ENCODE data around the gene IL1R2. TPM values are rescaled to one million over a fixed set of nuclear protein-coding genes. Genes with fewer than 3 reads are reported as not detected.
A peak's percentile ranks its signal among the peaks of the same experiment; 100 is the strongest.

The IL1R2 gene
- total RNA-seq, 2 experiments from 2014 or later, result 0.53 TPM; not detected in 1

DNA sequence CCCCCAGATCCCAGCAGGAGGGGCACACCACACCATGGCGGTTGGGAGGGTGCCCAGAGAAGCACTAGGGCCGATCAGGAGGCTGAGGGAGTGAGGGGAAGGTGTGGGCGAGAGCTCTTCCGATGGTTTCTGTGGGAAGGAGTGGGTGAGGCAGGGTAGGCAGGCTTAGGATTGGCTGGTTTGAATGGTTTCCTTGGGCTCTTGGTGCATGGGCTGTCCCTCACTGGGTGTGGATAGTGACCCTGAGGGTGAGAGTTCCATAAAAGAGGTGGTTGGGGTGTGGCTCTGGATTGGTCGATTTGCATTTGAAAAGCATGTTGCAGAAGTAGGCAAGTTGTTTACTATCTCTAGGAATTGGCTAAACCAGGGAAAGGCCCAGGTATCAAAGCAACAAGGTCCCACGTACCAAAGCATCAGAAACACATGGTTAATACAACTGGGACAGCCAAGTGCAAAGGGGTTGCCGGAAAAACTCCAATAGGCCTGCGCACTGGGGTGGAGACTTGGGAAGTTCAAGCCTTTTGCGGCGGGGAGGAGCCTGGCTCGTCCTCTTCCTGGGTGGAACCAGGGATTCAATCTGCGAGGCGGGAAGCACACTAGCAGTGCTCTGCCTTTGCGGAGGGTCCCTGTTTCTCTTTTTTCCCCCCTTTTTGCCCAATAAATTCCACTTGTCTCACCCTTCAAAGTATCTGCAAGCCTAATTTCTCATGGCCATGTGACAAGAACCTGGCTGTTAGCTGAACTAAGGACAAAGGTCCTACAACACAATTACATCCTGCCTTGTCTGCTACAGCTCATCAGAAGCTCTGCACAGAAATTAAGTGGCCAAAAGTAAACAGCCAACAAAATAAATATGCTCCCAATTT lies 43.2 kb downstream of the IL1R2 start:
- POLR2A ChIA-PET, result no interaction called here
- H3K4me3 Mint-ChIP-seq, result no peak overlapping the region
- H3K4me1 Mint-ChIP-seq, result peaks cover 22% of the 10 kb centered on the region

DNA sequence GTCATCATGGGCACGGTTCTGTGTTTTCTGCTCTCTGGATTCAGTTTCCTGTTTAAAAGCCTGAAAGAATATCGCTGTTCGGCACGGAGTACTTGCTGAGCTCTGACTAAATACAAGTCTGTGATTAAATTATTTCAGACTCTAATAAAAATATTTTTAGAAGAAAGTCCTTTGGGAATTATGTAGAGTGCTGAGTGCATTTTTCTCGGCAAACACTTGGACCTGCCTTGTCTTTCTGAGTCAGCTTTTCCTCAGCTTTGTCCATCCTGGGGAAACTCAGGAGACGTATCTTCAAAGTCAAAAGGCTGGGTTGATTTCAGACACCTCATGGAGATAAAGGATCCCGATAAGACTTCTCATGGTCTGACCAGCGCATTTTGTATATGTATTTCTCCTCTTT lies 45.9 kb downstream of the IL1R2 start:
- POLR2A ChIA-PET, result no interaction called here
- Mint-ChIP-seq H3K4me1 (peaks cover 21% of the 10 kb centered on the region), H3K9me3 (peaks cover 4% of the 10 kb centered on the region)

More for the DNA sequence above, 43.2 kb downstream of the IL1R2 start:
- DNase-seq, result no peak
- peak overlapping the region; percentile 18 for H3K27ac Mint-ChIP-seq
- H3K9me3 Mint-ChIP-seq, result peaks cover 4% of the 10 kb centered on the region
- peaks cover 2% of the 10 kb centered on the region for H3K36me3 Mint-ChIP-seq
- H3K27me3 Mint-ChIP-seq, result peaks cover 2% of the 10 kb centered on the region
- ATAC-seq (ENCODE audit: low read depth), result no peak

DNA sequence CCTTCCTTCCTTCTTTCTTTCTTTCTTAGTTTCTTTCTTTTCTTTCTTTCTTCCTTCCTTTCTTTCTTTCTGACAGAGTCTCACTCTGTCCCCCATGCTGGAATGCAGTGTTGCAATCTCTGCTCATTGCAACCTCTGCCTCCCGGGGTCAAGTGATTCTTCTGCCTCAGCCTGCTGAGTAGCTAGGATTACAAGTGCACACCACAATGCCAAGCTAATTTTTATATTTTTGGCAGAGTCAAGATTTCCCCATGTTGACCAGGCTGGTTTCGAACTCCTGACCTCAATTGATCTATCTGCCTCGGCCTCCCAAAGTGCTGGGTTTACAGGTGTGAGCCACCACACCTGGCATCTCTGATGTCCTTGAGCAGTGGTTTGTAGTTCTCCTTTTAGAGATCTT lies 48.5 kb downstream of the IL1R2 start:
- H3K36me3 Mint-ChIP-seq, result peaks cover 2% of the 10 kb centered on the region
- no peaks in the 10 kb centered on the region for H3K9me3 Mint-ChIP-seq
- POLR2A ChIA-PET, result no interaction called here
- H3K4me3 Mint-ChIP-seq, result no peak overlapping the region
- H3K4me1 Mint-ChIP-seq, result peaks cover 4% of the 10 kb centered on the region
- H3K27ac Mint-ChIP-seq, result no peak overlapping the region
- H3K27me3 Mint-ChIP-seq, result peaks cover 11% of the 10 kb centered on the region
- ATAC-seq (ENCODE audit: low read depth) (no peak), DNase-seq (no peak)

More for the DNA sequence above, 45.9 kb downstream of the IL1R2 start:
- no peak for ATAC-seq (ENCODE audit: low read depth)
- Mint-ChIP-seq H3K4me3 (no peak overlapping the region), H3K36me3 (peaks cover 2% of the 10 kb centered on the region), H3K27me3 (peaks cover 8% of the 10 kb centered on the region), H3K27ac (no peak overlapping the region)
- DNase-seq, result no peak

GRCh38 chr2:102041351-102041750 lies 49.6 kb downstream of the IL1R2 start:
- peaks cover 2% of the 10 kb centered on the region for H3K36me3 Mint-ChIP-seq
- H3K4me3 Mint-ChIP-seq, result no peak overlapping the region
- H3K27me3 Mint-ChIP-seq, result peaks cover 20% of the 10 kb centered on the region
- H3K27ac Mint-ChIP-seq, result no peak overlapping the region
- ATAC-seq (ENCODE audit: low read depth) (no peak), DNase-seq (no peak)
- H3K9me3 Mint-ChIP-seq, result no peaks in the 10 kb centered on the region
- H3K4me1 Mint-ChIP-seq, result peaks cover 6% of the 10 kb centered on the region
- POLR2A ChIA-PET, result no interaction called here

- Mint-ChIP-seq H3K9me3 (no peaks in the 10 kb centered on the region), H3K27ac (peak overlapping the region; percentile 31), H3K4me1 (peaks cover 11% of the 10 kb centered on the region), H3K36me3 (peaks cover 2% of the 10 kb centered on the region), H3K4me3 (no peak overlapping the region), H3K27me3 (peaks cover 26% of the 10 kb centered on the region)
- POLR2A ChIA-PET, result no interaction called here
- ATAC-seq (ENCODE audit: low read depth) (no peak), DNase-seq (no peak)
Measured at GRCh38 chr2:102042196-102043081, 50.7 kb downstream of the IL1R2 start.

DNA sequence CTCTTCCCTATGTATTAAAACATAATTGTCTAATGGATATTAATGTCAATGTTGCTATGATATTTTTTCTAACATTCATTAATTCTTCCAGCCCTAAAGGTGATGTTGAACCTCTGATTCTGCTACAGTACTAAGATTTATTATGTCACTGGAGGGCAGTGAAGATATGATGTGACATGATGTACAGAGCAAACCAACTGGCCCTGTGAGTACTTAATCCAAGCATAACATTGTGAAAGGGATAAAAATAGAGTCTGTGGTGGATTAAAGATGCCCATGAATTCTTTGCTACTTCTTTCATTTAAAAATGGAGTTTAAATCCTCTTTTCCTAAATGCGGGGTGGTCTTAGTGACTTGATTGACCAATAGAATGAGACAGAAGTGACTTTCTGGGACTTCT lies 51.8 kb downstream of the IL1R2 start:
- H3K4me1 Mint-ChIP-seq, result peaks cover 11% of the 10 kb centered on the region
- POLR2A ChIA-PET, result no interaction called here

GRCh38 chr2:102044235-102044896 lies 52.6 kb downstream of the IL1R2 start:
- Mint-ChIP-seq H3K9me3 (no peaks in the 10 kb centered on the region), H3K4me1 (peaks cover 11% of the 10 kb centered on the region), H3K27me3 (peaks cover 24% of the 10 kb centered on the region), H3K36me3 (peaks cover under 1% of the 10 kb centered on the region), H3K27ac (no peak overlapping the region), H3K4me3 (no peak overlapping the region)
- DNase-seq, result no peak
- no peak for ATAC-seq (ENCODE audit: low read depth)
- POLR2A ChIA-PET, result no interaction called here

More for the DNA sequence above, 51.8 kb downstream of the IL1R2 start:
- Mint-ChIP-seq H3K27me3 (peaks cover 26% of the 10 kb centered on the region), H3K36me3 (peaks cover 2% of the 10 kb centered on the region), H3K4me3 (no peak overlapping the region), H3K27ac (no peak overlapping the region), H3K9me3 (no peaks in the 10 kb centered on the region)
- ATAC-seq (ENCODE audit: low read depth) (no peak), DNase-seq (no peak)

DNA sequence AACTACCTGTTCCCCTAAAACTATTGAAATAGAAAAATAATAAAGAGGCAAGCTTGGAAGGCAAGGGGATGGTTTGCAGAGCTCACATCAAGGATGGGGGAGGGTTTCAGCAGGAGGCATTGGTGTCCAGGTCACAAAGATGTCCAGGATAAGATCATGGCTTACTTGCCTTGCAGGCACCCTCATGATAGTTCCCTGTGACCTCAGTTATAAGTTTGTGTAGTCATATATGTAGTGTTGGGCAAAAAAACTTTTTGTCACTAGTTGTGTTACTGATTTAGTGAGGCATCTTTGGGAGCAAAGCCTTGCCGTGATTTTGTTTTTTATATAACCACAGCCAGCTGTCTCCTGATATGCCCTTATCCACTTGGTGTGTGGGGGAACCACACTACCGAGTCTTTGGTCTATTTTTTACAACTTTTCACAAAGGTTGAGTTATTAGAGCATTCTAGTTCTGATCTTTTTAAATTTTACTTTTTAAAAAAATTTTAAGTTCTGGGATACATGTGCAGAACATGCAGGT lies 53.3 kb downstream of the IL1R2 start:
- Mint-ChIP-seq H3K27ac (no peak overlapping the region), H3K9me3 (no peaks in the 10 kb centered on the region), H3K36me3 (no peaks in the 10 kb centered on the region), H3K4me3 (no peak overlapping the region), H3K27me3 (peaks cover 23% of the 10 kb centered on the region), H3K4me1 (peaks cover 11% of the 10 kb centered on the region)
- POLR2A ChIA-PET, result no interaction called here
- ATAC-seq (ENCODE audit: low read depth) (no peak), DNase-seq (no peak)

DNA sequence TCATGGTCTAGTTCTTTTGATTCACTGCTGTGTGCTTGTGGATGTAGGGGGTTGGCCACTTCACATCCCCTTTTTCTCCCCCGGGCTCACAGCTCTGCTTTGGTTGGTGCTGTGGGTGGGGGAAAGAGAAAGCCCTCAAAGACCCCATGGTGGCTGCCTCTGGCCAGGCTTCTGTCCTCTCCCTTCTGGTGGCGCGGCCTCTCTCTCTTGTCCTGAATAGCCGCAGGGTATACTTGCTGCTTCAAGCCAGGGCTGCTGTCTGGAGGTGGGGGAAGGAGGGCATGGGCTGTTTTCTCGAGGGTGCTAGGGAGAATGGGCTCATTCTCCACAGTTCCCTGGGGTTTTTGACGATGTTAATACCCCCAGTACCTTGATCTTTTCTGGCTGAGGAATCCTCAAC lies 53.9 kb downstream of the IL1R2 start:
- DNase-seq (no peak), ATAC-seq (ENCODE audit: low read depth) (no peak)
- POLR2A ChIA-PET, result no interaction called here
- Mint-ChIP-seq H3K27me3 (peaks cover 21% of the 10 kb centered on the region), H3K27ac (no peak overlapping the region), H3K4me1 (peaks cover 11% of the 10 kb centered on the region), H3K9me3 (no peaks in the 10 kb centered on the region), H3K4me3 (no peak overlapping the region), H3K36me3 (no peaks in the 10 kb centered on the region)

- DNase-seq (no peak), ATAC-seq (ENCODE audit: low read depth) (no peak)
- H3K9me3 Mint-ChIP-seq, result no peaks in the 10 kb centered on the region
- no peaks in the 10 kb centered on the region for H3K36me3 Mint-ChIP-seq
- H3K27me3 Mint-ChIP-seq, result peaks cover 21% of the 10 kb centered on the region
- H3K4me1 Mint-ChIP-seq, result peaks cover 11% of the 10 kb centered on the region
- no peak overlapping the region for H3K27ac Mint-ChIP-seq
- POLR2A ChIA-PET, result no interaction called here
- no peak overlapping the region for H3K4me3 Mint-ChIP-seq
Measured at GRCh38 chr2:102046135-102046986, 54.6 kb downstream of the IL1R2 start.

GRCh38 chr2:102048465-102048864 lies 56.7 kb downstream of the IL1R2 start:
- Mint-ChIP-seq H3K36me3 (no peaks in the 10 kb centered on the region), H3K27me3 (peaks cover 15% of the 10 kb centered on the region), H3K4me1 (peaks cover 9% of the 10 kb centered on the region), H3K9me3 (no peaks in the 10 kb centered on the region), H3K27ac (no peak overlapping the region), H3K4me3 (no peak overlapping the region)
- DNase-seq, result no peak
- ATAC-seq (ENCODE audit: low read depth), result no peak
- POLR2A ChIA-PET, result no interaction called here

DNA sequence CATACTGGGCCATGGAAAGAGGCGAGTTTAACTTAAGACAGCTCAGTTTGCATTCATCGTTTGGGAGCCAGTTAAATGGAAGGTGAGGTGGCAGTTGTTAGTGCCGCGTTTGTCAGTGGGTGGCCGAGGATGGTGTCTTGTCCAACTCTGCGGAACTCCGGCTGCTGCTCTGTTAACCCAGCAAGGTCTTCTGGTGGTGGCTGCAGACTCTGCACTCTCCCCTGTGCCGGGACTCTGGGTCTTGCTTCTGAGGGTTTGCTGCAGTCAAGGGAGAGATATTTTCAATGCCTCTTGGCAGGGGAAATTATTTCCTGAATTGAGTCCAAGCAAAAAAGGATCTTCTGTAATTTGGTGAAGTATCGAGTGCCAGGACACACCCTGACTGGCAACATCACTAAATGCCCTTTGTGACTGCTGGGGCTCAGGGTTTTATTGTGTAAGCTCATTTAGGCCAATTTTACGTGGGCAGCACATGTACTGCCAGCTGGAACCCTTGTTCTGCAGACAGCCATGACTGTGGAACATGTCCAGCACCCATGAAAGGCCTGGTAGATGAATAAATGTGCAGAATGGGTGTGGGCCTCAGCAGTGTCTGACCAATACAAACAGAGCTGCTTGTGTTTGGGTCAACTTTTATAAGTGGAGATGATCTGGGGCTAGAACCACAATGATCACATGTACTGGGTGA lies 58.1 kb downstream of the IL1R2 start:
- POLR2A ChIA-PET, result no interaction called here
- peaks cover 7% of the 10 kb centered on the region for H3K4me1 Mint-ChIP-seq
- H3K27me3 Mint-ChIP-seq, result peaks cover 15% of the 10 kb centered on the region
- no peak overlapping the region for H3K4me3 Mint-ChIP-seq
- no peak for DNase-seq
- H3K9me3 Mint-ChIP-seq, result no peaks in the 10 kb centered on the region
- H3K36me3 Mint-ChIP-seq, result no peaks in the 10 kb centered on the region
- ATAC-seq (ENCODE audit: low read depth), result no peak
- H3K27ac Mint-ChIP-seq, result no peak overlapping the region

All from activated naive CD8-positive, alpha-beta T cell treated with anti-CD3 and anti-CD28 coated beads, Interleukin-2, amount 10 ng/mL, durations not matched to agents 7 days and 5 days (primary cell).